OCI-LY3 (cell line): ENCODE data around the gene VPS29.

ENCODE experiments used
- H2AFZ ChIP-seq: fragments of 200-600, 300-600 bp; shearing (Covaris generic); 2 replicates; pipeline ENCODE4 v1.6.0; 2014; ENCODE audit warnings: antibody characterized with exemption, low read depth, low read length
- H3K27ac ChIP-seq: fragments of 200-600, 300-600 bp; sonication (generic); 2 replicates; pipeline ENCODE4 v1.5.1; 2014; ENCODE audit warnings: mild to moderate bottlenecking, low read length, moderate library complexity, mixed read lengths
- H3K27me3 ChIP-seq: fragments of 200-600, 300-600 bp; sonication (generic); 2 replicates; pipeline ENCODE4 v1.6.1; 2014; ENCODE audit warnings: low read depth, low read length, mixed read lengths
- H3K36me3 ChIP-seq: fragments of 200-600, 300-600 bp; sonication (generic); replicated peaks from 2 replicates; pipeline ENCODE3; 2014; ENCODE audit warnings: low read depth, low read length, mixed read lengths
- H3K4me1 ChIP-seq: fragments of 300-600, 200-600 bp; sonication (generic); 2 replicates; pipeline ENCODE4 v1.6.1; 2014; ENCODE audit warnings: low read length, mixed read lengths
- H3K4me2 ChIP-seq: fragments of 200-600, 300-600 bp; sonication (generic); 2 replicates; pipeline ENCODE4 v1.6.1; 2014; ENCODE audit warnings: low read length, mixed read lengths
- H3K4me3 ChIP-seq: fragments of 300-600, 200-600 bp; sonication (generic); 2 replicates; pipeline ENCODE4 v1.5.1; 2014; ENCODE audit warnings: antibody characterized with exemption, mild to moderate bottlenecking, low read length, moderate library complexity
- H3K79me2 ChIP-seq: fragments of 300-600, 200-600 bp; shearing (Covaris generic); 2 replicates; pipeline ENCODE4 v1.6.1; 2014; ENCODE audit warnings: mild to moderate bottlenecking, low read length, mixed read lengths
- H3K9ac ChIP-seq: fragments of 300-600, 200-600 bp; shearing (Covaris generic); 2 replicates; pipeline ENCODE4 v1.6.0; 2014; ENCODE audit warnings: mild to moderate bottlenecking, low read length, moderate library complexity
- H3K9me3 ChIP-seq: fragments of 200-600, 300-600 bp; shearing (Covaris generic); 2 replicates; pipeline ENCODE4 v1.6.1; 2014; ENCODE audit warnings: low read length, mixed read lengths; ENCODE audit not compliant: insufficient read depth
- H4K20me1 ChIP-seq: fragments of 200-600, 300-600 bp; sonication (generic); 2 replicates; pipeline ENCODE4 v1.6.1; 2016; ENCODE audit warnings: low read length, mixed read lengths; ENCODE audit not compliant: insufficient read depth
- CTCF ChIP-seq: fragments of 200-600, 300-600 bp; sonication (generic); IDR thresholded peaks from 2 replicates; pipeline ENCODE4 v1.5.1; 2014; ENCODE audit warnings: antibody characterized with exemption, low read length, low read depth
- EZH2phosphoT487 ChIP-seq: fragments of 200-600 bp; shearing (Covaris generic); IDR thresholded peaks from 2 replicates; pipeline ENCODE4 v1.6.1; 2018; ENCODE audit warnings: antibody characterized with exemption, mixed run types, low read depth

Gene VPS29

GRCh38 chr12:110516995-110517394, 15.1 kb upstream of the VPS29 start:
- Histone ChIP-seq H3K4me2 (no peak overlapping the region), H3K79me2 (no peaks in the 10 kb centered on the region), H3K9ac (no peak overlapping the region), H3K36me3 (no peaks in the 10 kb centered on the region), H3K27me3 (no peaks in the 10 kb centered on the region), H4K20me1 (no peaks in the 10 kb centered on the region), H3K4me3 (no peak overlapping the region), H3K27ac (no peak overlapping the region), H3K9me3 (no peaks in the 10 kb centered on the region), H3K4me1 (0 out of 2 replicates have a peak, but pooled peaks cover 3% of the 10 kb centered on the region), H2AFZ (no peak overlapping the region)
- TF ChIP-seq CTCF = no peak
- no peak for TF ChIP-seq EZH2phosphoT487

- H3K9ac ChIP-seq = no peak overlapping the region
- no peak overlapping the region for H3K4me2 ChIP-seq
- H3K4me1 ChIP-seq = 0 out of 2 replicates have a peak, but pooled peaks cover 3% of the 10 kb centered on the region
- H3K4me3 ChIP-seq = no peak overlapping the region
- no peaks in the 10 kb centered on the region for H3K36me3 ChIP-seq
- H3K27ac ChIP-seq = no peak overlapping the region
- H3K9me3 ChIP-seq = no peaks in the 10 kb centered on the region
- H2AFZ ChIP-seq = no peak overlapping the region
- no peak for TF ChIP-seq CTCF
- no peak for TF ChIP-seq EZH2phosphoT487
- H3K27me3 ChIP-seq = no peaks in the 10 kb centered on the region
- H3K79me2 ChIP-seq = no peaks in the 10 kb centered on the region
- H4K20me1 ChIP-seq = no peaks in the 10 kb centered on the region
Observed at GRCh38 chr12:110514363-110514762, 12.5 kb upstream of the VPS29 start.

GRCh38 chr12:110513842-110514241, 11.9 kb upstream of the VPS29 start:
- Histone ChIP-seq H3K36me3 (no peaks in the 10 kb centered on the region), H4K20me1 (no peaks in the 10 kb centered on the region), H3K27me3 (no peaks in the 10 kb centered on the region), H3K27ac (no peak overlapping the region), H3K4me1 (0 out of 2 replicates have a peak, but pooled peaks cover 3% of the 10 kb centered on the region), H3K4me3 (no peak overlapping the region), H3K79me2 (no peaks in the 10 kb centered on the region), H3K9me3 (no peaks in the 10 kb centered on the region), H3K4me2 (no peak overlapping the region), H2AFZ (no peak overlapping the region), H3K9ac (no peak overlapping the region)
- TF ChIP-seq CTCF = no peak
- TF ChIP-seq EZH2phosphoT487 = no peak

- no peak overlapping the region for H3K27ac ChIP-seq
- no peak for TF ChIP-seq EZH2phosphoT487
- TF ChIP-seq CTCF = no peak
- H3K4me3 ChIP-seq = no peak overlapping the region
- no peaks in the 10 kb centered on the region for H3K36me3 ChIP-seq
- H2AFZ ChIP-seq = no peak overlapping the region
- H3K79me2 ChIP-seq = no peaks in the 10 kb centered on the region
- no peaks in the 10 kb centered on the region for H3K27me3 ChIP-seq
- no peak overlapping the region for H3K9ac ChIP-seq
- H3K9me3 ChIP-seq = no peaks in the 10 kb centered on the region
- H4K20me1 ChIP-seq = no peaks in the 10 kb centered on the region
- H3K4me1 ChIP-seq = peaks cover 4% of the 10 kb centered on the region; the same call in 1 of the 2 replicates
- no peak overlapping the region; the same call in 1 of the 2 replicates for H3K4me2 ChIP-seq
Observed at GRCh38 chr12:110508071-110508586, 6.2 kb upstream of the VPS29 start.
